HepG2 (cell line): ENCODE results near the gene PBLD. TPM values are rescaled to one million over a fixed set of nuclear protein-coding genes. Genes with fewer than 3 reads are reported as not detected.

Experiments
- ATAC-seq: fragments of 200-7000 bp; cut with Tn5 transposase; 3 replicates; pipeline ENCODE4 v1.9.1; 2020; ENCODE audit warnings: mild to moderate bottlenecking, moderate library complexity
- BruUV-seq: library from RNA; stranded (reverse); fragments of 400-500 nt; replicated peaks from 2 replicates; lab custom pipeline; 2021; lab: Mats Ljungman, UMichigan
- CTCF ChIA-PET: fragments of 300-600 bp; formaldehyde crosslinking; extraction: SDS; loops from one replicate; lab custom pipeline; 2021; ENCODE audit warnings: low total read pairs, inconsistent platforms, low intra/inter-chr PET ratio; lab: Yijun Ruan, JAX
- POLR2A ChIA-PET: fragments of 350-600 bp; sonication (Branson Sonifier 250); formaldehyde crosslinking; loops from one replicate; lab custom pipeline; 2020; ENCODE audit warnings: antibody characterized with exemption, inconsistent platforms; lab: Yijun Ruan, JAX
- DNase-seq: peaks from one replicate; pipeline ENCODE4 v3.0.0-alpha.2; 2015; ENCODE audit warnings: low spot score
- FAIRE-seq: peaks from 3 replicates; lab custom pipeline; 2011; peaks lifted over from hg19 to GRCh38; lab: Jason Lieb, UNC
- H2AFZ ChIP-seq: one replicate; pipeline ENCODE4 v1.6.1; 2011; ENCODE audit warnings: low read length, inconsistent platforms
- H3K27ac ChIP-seq: fragments of 300-600 bp; 3 replicates; pipeline ENCODE4 v1.8.0; 2011; ENCODE audit warnings: mixed run types, mild to moderate bottlenecking, mixed read lengths, low read length, inconsistent platforms; ENCODE audit not compliant: insufficient read depth; ENCODE audit errors: extremely low read length
- H3K27me3 ChIP-seq, 2 experiments: fragments of 200-600 bp in 1 of 2; 2 replicates in 1 of 2; 3 replicates in 1 of 2; pipeline versions ENCODE4 v1.6.0 to v1.8.0; 2011; ENCODE audit warnings: low read length in 2 of 2, mild to moderate bottlenecking in 2 of 2, moderate library complexity in 2 of 2, inconsistent platforms in 1 of 2; ENCODE audit not compliant: insufficient read depth in 2 of 2, control insufficient read depth in 1 of 2
- H3K36me3 ChIP-seq, 2 experiments: fragments of 200-600 bp in 1 of 2; replicated peaks in 1 of 2; 2 replicates in 1 of 2; 3 replicates in 1 of 2; pipeline versions ENCODE4 v1.5.1 to v1.8.0; 2011; ENCODE audit warnings: low read length in 2 of 2, inconsistent platforms in 1 of 2; ENCODE audit not compliant: insufficient read depth in 2 of 2, control insufficient read depth in 1 of 2
- H3K4me1 ChIP-seq: 2 replicates; pipeline ENCODE4 v1.5.1; 2012; ENCODE audit warnings: low read length, inconsistent platforms; ENCODE audit not compliant: insufficient read depth
- H3K4me2 ChIP-seq: 2 replicates; pipeline ENCODE4 v1.6.0; 2011; ENCODE audit warnings: low read depth, low read length, inconsistent platforms
- H3K4me3 ChIP-seq, 3 experiments: fragments of 200-600 bp in 1 of 3; sonication (generic), shearing (Covaris generic) in 1 of 3; replicated peaks in 1 of 3; 2 replicates each; pipeline ENCODE4 v1.5.1; 2011 to 2016; ENCODE audit warnings: low read length in 3 of 3, inconsistent platforms in 2 of 3, low read depth in 2 of 3, mild to moderate bottlenecking in 2 of 3, control low read depth in 1 of 3, mixed read lengths in 1 of 3; ENCODE audit not compliant: insufficient read depth in 1 of 3
- H3K79me2 ChIP-seq: one replicate; pipeline ENCODE4 v1.6.1; 2011; ENCODE audit warnings: low read length, inconsistent platforms; ENCODE audit not compliant: insufficient read depth
- H3K9ac ChIP-seq: 2 replicates; pipeline ENCODE4 v1.6.0; 2011; ENCODE audit warnings: mild to moderate bottlenecking, low read depth, low read length, inconsistent platforms; ENCODE audit not compliant: insufficient read depth
- H3K9me3 ChIP-seq: 2 replicates; pipeline ENCODE4 v1.5.1; 2012; ENCODE audit warnings: mild to moderate bottlenecking, low read length
- H4K20me1 ChIP-seq: 2 replicates; pipeline ENCODE4 v1.6.0; 2011; ENCODE audit warnings: inconsistent platforms, mild to moderate bottlenecking, low read length, moderate library complexity; ENCODE audit not compliant: insufficient read depth
- DNMT3B ChIP-seq: conservative IDR thresholded peaks from 2 replicates; pipeline ENCODE4 v1.6.1; 2016; ENCODE audit warnings: missing biosample characterization, control low read depth
- HCFC1 ChIP-seq: fragments of 150-350 bp; IDR thresholded peaks from 2 replicates; pipeline ENCODE4 v1.6.1; 2014; ENCODE audit warnings: low read depth, low read length
- PLSCR1 ChIP-seq: sonication (generic); formaldehyde crosslinking; IDR thresholded peaks from 2 replicates; pipeline ENCODE4 v1.5.0; 2020; ENCODE audit warnings: missing genetic modification reagents, mild to moderate bottlenecking, borderline replicate concordance
- SNAPC2 ChIP-seq: sonication (generic); formaldehyde crosslinking; IDR thresholded peaks from 2 replicates; pipeline ENCODE4 v1.8.1; 2022; ENCODE audit warnings: mild to moderate bottlenecking, missing genetic modification reagents
- TBX3 ChIP-seq: fragments of 450-650 bp; IDR thresholded peaks from 2 replicates; pipeline ENCODE4 v1.6.1; 2017; ENCODE audit warnings: antibody characterized with exemption, mild to moderate bottlenecking, inconsistent platforms, borderline replicate concordance
- TFE3 ChIP-seq: IDR thresholded peaks from 2 replicates; pipeline ENCODE4 v1.6.1; 2016
- ZNF10 ChIP-seq: sonication (generic); formaldehyde crosslinking; IDR thresholded peaks from 2 replicates; pipeline ENCODE4 v1.4.0; 2020; ENCODE audit warnings: mild to moderate bottlenecking, low read depth, missing genetic modification reagents, borderline replicate concordance
- ZSCAN5A ChIP-seq: sonication (generic); formaldehyde crosslinking; IDR thresholded peaks from 2 replicates; pipeline ENCODE4 v1.8.0; 2022; ENCODE audit warnings: mild to moderate bottlenecking, missing genetic modification reagents, borderline replicate concordance
- WGBS: methylation state at CpG from one replicate; pipeline ENCODE4 v1.1.6; 2017; ENCODE audit warnings: low lambda C conversion rate; 5-methylcytosine and 5-hydroxymethylcytosine counted together
- in situ Hi-C: cut with HindIII; loops from 2 replicates; pipeline ENCODE4 v1.10.0; 2017; ENCODE audit warnings: low pct_unique_long_range_greater_than_20kb; ENCODE audit not compliant: extremely low pct_ligation_motif_present
- intact Hi-C: fragments of 100-400 bp; cut with micrococcal nuclease; formaldehyde crosslinking; loops from one replicate; pipeline ENCODE4 v1.10.0; 2022; ENCODE audit not compliant: unreplicated experiment
- polyA plus RNA-seq, 8 experiments: library from polyadenylated mRNA; depleted of rRNA in 3 of 8; stranded (reverse) in 7 of 8; unstranded in 1 of 8; fragments of >200 nt; fragmentation: Illumina TruSeq in 4 of 8; extraction: Trizol in 4 of 8; gene quantifications; 2 replicates each; pipeline versions ENCODE4 v1.2.1 to v1.2.3, GENCODE V29; 2011 to 2016; ENCODE audit warnings: low read depth in 4 of 8, missing spikeins in 1 of 8, mixed read lengths in 1 of 8; ENCODE audit not compliant: insufficient read depth in 1 of 8
- total RNA-seq, 5 experiments: library from RNA; depleted of rRNA; stranded (reverse); fragments of >200 nt; fragmentation: Illumina TruSeq; extraction: Trizol; gene quantifications; 2 replicates each; pipeline ENCODE4 v1.2.3, GENCODE V29; 2016; ENCODE audit warnings: low read depth in 1 of 5

Gene PBLD
- total and polyA plus RNA-seq, 2 of the 13 experiments (the other 11 are each of a cell fraction or from before 2014, with no cell fraction given): 0.42 to 3.1 TPM

- no peak for TF ChIP-seq ZNF10 (CRISPR knock-in tag)
- TF ChIP-seq SNAPC2 (CRISPR knock-in tag): no peak
- TF ChIP-seq DNMT3B (CRISPR knock-in tag): no peak
- TF ChIP-seq HCFC1: no peak
- TF ChIP-seq ZSCAN5A (CRISPR knock-in tag): no peak
These were observed 31.4 kb downstream of the PBLD start (continued) for GRCh38 chr10:68301301-68301700.

- no peak overlapping the region for H2AFZ ChIP-seq
- TF ChIP-seq TBX3 (no peak), PLSCR1 (CRISPR knock-in tag) (no peak), TFE3 (CRISPR knock-in tag) (no peak)
- in situ Hi-C loops (no loop called here), intact Hi-C loops (no loop called here)
- no peaks in the 10 kb centered on the region for H3K9me3 ChIP-seq
- H4K20me1 ChIP-seq: no peaks in the 10 kb centered on the region
- H3K36me3 ChIP-seq: no peaks in the 10 kb centered on the region
- no TSS peak for BruUV-seq
- ATAC-seq (no peak; the same call in 2 of the 3 replicates), FAIRE-seq (no peak), DNase-seq (no peak)
- CTCF ChIA-PET: no interaction called here
- POLR2A ChIA-PET: no interaction called here
- H3K4me2 ChIP-seq: no peak overlapping the region
- no peak overlapping the region for H3K4me3 ChIP-seq
- WGBS: 84% methylated on average over 9 of the region's 9 CpGs
- no peak overlapping the region for H3K9ac ChIP-seq
- H3K4me1 ChIP-seq: peaks cover 9% of the 10 kb centered on the region
- H3K27me3 ChIP-seq: no peaks in the 10 kb centered on the region
- H3K27ac ChIP-seq: no peak overlapping the region
- no peaks in the 10 kb centered on the region for H3K79me2 ChIP-seq
These were observed 35.7 kb downstream of the PBLD start for GRCh38 chr10:68296843-68297663.
